ENCODE results near the gene NIPAL3. TPM values are rescaled to one million over a fixed set of nuclear protein-coding genes. Genes with fewer than 3 reads are reported as not detected.

The NIPAL3 gene
- total RNA-seq, 2 experiments from 2014 or later = 11.7 to 25.3 TPM

GRCh38 chr1:24417681-24418080 is 2.1 kb downstream of the NIPAL3 start:
- peaks cover 22% of the 10 kb centered on the region for H3K4me1 ChIP-seq (ENCODE audit: insufficient read depth, low read length, poor library complexity, severe bottlenecking)
- H2AFZ ChIP-seq (ENCODE audit: low read length) = no peak overlapping the region
- H3K9me3 ChIP-seq (ENCODE audit: low read length) = no peaks in the 10 kb centered on the region
- H3K36me3 ChIP-seq (ENCODE audit: insufficient read depth, low read length) = peaks cover 28% of the 10 kb centered on the region
- H3K4me3 ChIP-seq (ENCODE audit: low read depth, low read length, poor library complexity, severe bottlenecking) = no peak overlapping the region
- intact Hi-C loops (cut with micrococcal nuclease; ENCODE audit: unreplicated experiment) = loop anchor here (5.0 kb wide), 2 partner anchors 65 to 220 kb away; no protein-coding TSS in a partner anchor
- no peaks in the 10 kb centered on the region for H4K20me1 ChIP-seq (ENCODE audit: insufficient read depth, low read length)
- H3K79me2 ChIP-seq (ENCODE audit: insufficient read depth, low read depth, low read length) = no peaks in the 10 kb centered on the region
- H3K4me2 ChIP-seq (ENCODE audit: low read length) = peak overlapping the region; percentile 95
- BruUV-seq (replicated peaks) = no TSS peak
- no peak overlapping the region for H3K27ac ChIP-seq (ENCODE audit: low read depth, low read length, poor library complexity, severe bottlenecking)
- TF ChIP-seq CTCF (conservative IDR thresholded peaks at IDR 0.05; ENCODE audit: low read length) (no peak), EZH2phosphoT487 (IDR thresholded peaks at IDR 0.05; ENCODE audit: borderline replicate concordance, low read depth, low read length) (no peak)
- no peaks in the 10 kb centered on the region for H3K9me2 ChIP-seq (ENCODE audit: insufficient read depth, low read length)
- ChIA-PET CTCF (ENCODE audit: unreplicated experiment) (no interaction called here), POLR2A (interaction anchor here (1.2 kb wide), 1 partner anchor 227 kb away, joined by 4 read pairs; no protein-coding TSS in a partner anchor)
- DNase-seq (ENCODE audit: low spot score) = no peak

DNA sequence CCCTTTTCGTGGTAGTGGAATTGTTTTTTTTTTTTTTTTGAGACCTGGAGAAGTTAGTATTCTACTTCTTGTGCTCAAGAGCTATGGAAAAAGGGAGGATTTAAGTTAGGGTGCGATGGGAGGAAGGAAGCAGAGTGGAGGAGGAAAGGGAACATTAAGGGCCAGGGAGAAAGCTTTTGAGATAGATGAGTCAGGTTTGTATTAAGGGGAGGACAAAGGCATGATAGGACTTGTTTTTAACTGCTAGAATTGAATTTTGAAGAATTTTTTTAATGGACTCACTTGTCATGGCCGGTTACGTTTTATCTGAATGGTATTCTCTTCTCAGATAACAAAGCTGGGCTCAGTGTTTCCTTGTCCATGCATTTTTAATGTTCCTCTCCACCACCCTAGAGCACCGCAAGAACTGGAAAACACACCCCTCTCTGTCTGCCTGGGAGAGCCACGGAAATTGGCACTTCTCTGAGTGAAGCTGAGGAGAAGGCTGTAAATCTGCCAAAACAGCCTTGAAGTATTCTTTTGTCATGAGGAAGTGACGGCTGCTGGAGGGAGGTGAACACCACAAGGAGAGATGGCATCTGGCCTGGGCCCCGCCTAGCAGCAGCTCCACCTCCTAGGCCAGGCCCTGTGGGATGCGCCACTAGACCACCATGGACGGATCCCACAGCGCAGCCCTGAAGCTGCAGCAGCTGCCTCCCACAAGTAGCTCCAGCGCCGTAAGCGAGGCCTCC is 3.5 kb downstream of the NIPAL3 start:
- BruUV-seq (replicated peaks) = no TSS peak
- ChIA-PET POLR2A (interaction anchor here (1.0 to 2.0 kb wide), 2 partner anchors 45 to 103 kb away, joined by 3 to 4 read pairs; no protein-coding TSS in a partner anchor), CTCF (ENCODE audit: unreplicated experiment) (interaction anchor here (0.6 kb wide), 1 partner anchor 10 kb away, joined by 3 read pairs; no protein-coding TSS in a partner anchor)
- H2AFZ ChIP-seq (ENCODE audit: low read length) = no peak overlapping the region
- peaks cover 32% of the 10 kb centered on the region for H3K36me3 ChIP-seq (ENCODE audit: insufficient read depth, low read length)
- no peaks in the 10 kb centered on the region for H4K20me1 ChIP-seq (ENCODE audit: insufficient read depth, low read length)
- no peaks in the 10 kb centered on the region for H3K9me3 ChIP-seq (ENCODE audit: low read length)
- H3K4me2 ChIP-seq (ENCODE audit: low read length) = no peak overlapping the region
- H3K9me2 ChIP-seq (ENCODE audit: insufficient read depth, low read length) = no peaks in the 10 kb centered on the region
- H3K4me3 ChIP-seq (ENCODE audit: low read depth, low read length, poor library complexity, severe bottlenecking) = no peak overlapping the region
- intact Hi-C loops (cut with micrococcal nuclease; ENCODE audit: unreplicated experiment) = loop anchor here (5.0 kb wide), 2 partner anchors 63 to 218 kb away; no protein-coding TSS in a partner anchor
- H3K79me2 ChIP-seq (ENCODE audit: insufficient read depth, low read depth, low read length) = no peaks in the 10 kb centered on the region
- no peak overlapping the region for H3K27ac ChIP-seq (ENCODE audit: low read depth, low read length, poor library complexity, severe bottlenecking)
- TF ChIP-seq EZH2phosphoT487 (IDR thresholded peaks at IDR 0.05; ENCODE audit: borderline replicate concordance, low read depth, low read length) (no peak), CTCF (conservative IDR thresholded peaks at IDR 0.05; ENCODE audit: low read length) (no peak)
- no peak for DNase-seq (ENCODE audit: low spot score)
- H3K4me1 ChIP-seq (ENCODE audit: insufficient read depth, low read length, poor library complexity, severe bottlenecking) = peaks cover 19% of the 10 kb centered on the region

- Histone ChIP-seq H3K4me1 (ENCODE audit: insufficient read depth, low read length, poor library complexity, severe bottlenecking) (peaks cover 17% of the 10 kb centered on the region), H3K9me2 (ENCODE audit: insufficient read depth, low read length) (no peaks in the 10 kb centered on the region), H4K20me1 (ENCODE audit: insufficient read depth, low read length) (no peaks in the 10 kb centered on the region), H3K79me2 (ENCODE audit: insufficient read depth, low read depth, low read length) (no peaks in the 10 kb centered on the region), H3K4me3 (ENCODE audit: low read depth, low read length, poor library complexity, severe bottlenecking) (no peak overlapping the region), H3K9me3 (ENCODE audit: low read length) (no peaks in the 10 kb centered on the region), H3K4me2 (ENCODE audit: low read length) (no peak overlapping the region), H2AFZ (ENCODE audit: low read length) (no peak overlapping the region), H3K27ac (ENCODE audit: low read depth, low read length, poor library complexity, severe bottlenecking) (no peak overlapping the region), H3K36me3 (ENCODE audit: insufficient read depth, low read length) (peaks cover 32% of the 10 kb centered on the region)
- no peak for DNase-seq (ENCODE audit: low spot score)
- intact Hi-C loops (cut with micrococcal nuclease; ENCODE audit: unreplicated experiment) = no loop called here
- CTCF ChIA-PET (ENCODE audit: unreplicated experiment) = no interaction called here
- BruUV-seq (replicated peaks) = no TSS peak
- POLR2A ChIA-PET = no interaction called here
- TF ChIP-seq CTCF (conservative IDR thresholded peaks at IDR 0.05; ENCODE audit: low read length) = no peak
- TF ChIP-seq EZH2phosphoT487 (IDR thresholded peaks at IDR 0.05; ENCODE audit: borderline replicate concordance, low read depth, low read length) = no peak
Measured at GRCh38 chr1:24420547-24420946, 4.9 kb downstream of the NIPAL3 start.
